ENCODE results near the gene HIVEP3.

The HIVEP3 gene

GRCh38 chr1:41895552-41895951, 23.2 kb downstream of the HIVEP3 start:
- H3K4me3 ChIP-seq (ENCODE audit: low read depth, low read length) = no peak overlapping the region
- DNase-seq (ENCODE audit: low read depth) = no peak
- TF ChIP-seq MYC (IDR thresholded peaks at IDR 0.05; ENCODE audit: low read depth, low read length) (no peak), CTCF (IDR thresholded peaks at IDR 0.05; ENCODE audit: low read depth, low read length) (no peak), POLR2A (IDR thresholded peaks at IDR 0.05; ENCODE audit: extremely low read depth, insufficient read length) (no peak)
- TF ChIP-seq, protein P1, sequence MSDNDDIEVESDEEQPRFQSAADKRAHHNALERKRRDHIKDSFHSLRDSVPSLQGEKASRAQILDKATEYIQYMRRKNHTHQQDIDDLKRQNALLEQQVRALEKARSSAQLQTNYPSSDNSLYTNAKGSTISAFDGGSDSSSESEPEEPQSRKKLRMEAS (IDR thresholded peaks at IDR 0.05; ENCODE audit: low read depth, low read length) = no peak

DNA sequence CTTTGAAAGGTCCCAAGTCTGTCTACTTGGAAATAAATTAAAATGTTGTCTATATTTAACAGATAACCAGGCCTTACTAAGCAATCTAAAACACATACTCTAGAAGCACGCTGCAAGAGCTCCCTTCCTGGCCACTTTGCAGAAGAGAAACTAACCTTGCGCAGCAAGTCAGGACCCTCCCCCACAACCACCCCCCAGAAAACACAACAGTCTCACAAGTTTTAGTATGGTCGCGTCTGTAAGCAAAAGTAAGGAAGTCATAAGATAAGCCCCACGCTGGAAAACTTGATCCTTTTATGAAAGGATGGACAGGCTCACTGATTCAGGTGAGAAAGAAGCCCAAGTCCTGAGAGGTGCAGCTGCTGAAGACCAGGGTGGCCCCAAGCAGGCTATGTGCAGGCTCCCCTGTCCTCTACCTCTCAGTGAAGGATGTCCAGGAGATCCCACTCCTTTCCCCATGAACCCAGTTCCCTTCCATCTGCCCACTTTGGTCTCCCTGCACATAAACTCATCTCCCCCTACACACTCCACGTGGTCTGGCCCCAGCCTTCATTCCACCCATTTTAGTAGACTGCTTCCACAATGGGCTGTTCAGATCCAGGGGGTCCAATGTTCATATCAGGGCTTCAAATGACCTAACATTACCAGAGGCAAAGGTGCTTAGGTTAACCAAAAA, 23.8 kb downstream of the HIVEP3 start:
- TF ChIP-seq, protein P1 (IDR thresholded peaks at IDR 0.05; ENCODE audit: low read depth, low read length) = no peak
- TF ChIP-seq MYC (IDR thresholded peaks at IDR 0.05; ENCODE audit: low read depth, low read length) = no peak
- no peak for TF ChIP-seq CTCF (IDR thresholded peaks at IDR 0.05; ENCODE audit: low read depth, low read length)
- TF ChIP-seq POLR2A (IDR thresholded peaks at IDR 0.05; ENCODE audit: extremely low read depth, insufficient read length) = no peak
- DNase-seq (ENCODE audit: low read depth) = peak; percentile 38
- no peak overlapping the region for H3K4me3 ChIP-seq (ENCODE audit: low read depth, low read length)

- TF ChIP-seq CTCF (IDR thresholded peaks at IDR 0.05; ENCODE audit: low read depth, low read length) = no peak
- TF ChIP-seq, protein P1 (IDR thresholded peaks at IDR 0.05; ENCODE audit: low read depth, low read length) = no peak
- no peak for TF ChIP-seq MYC (IDR thresholded peaks at IDR 0.05; ENCODE audit: low read depth, low read length)
- TF ChIP-seq POLR2A (IDR thresholded peaks at IDR 0.05; ENCODE audit: extremely low read depth, insufficient read length) = no peak
- H3K4me3 ChIP-seq (ENCODE audit: low read depth, low read length) = no peak overlapping the region
- no peak for DNase-seq (ENCODE audit: low read depth)
Measured at GRCh38 chr1:41894101-41894807, 24.5 kb downstream of the HIVEP3 start.

DNA sequence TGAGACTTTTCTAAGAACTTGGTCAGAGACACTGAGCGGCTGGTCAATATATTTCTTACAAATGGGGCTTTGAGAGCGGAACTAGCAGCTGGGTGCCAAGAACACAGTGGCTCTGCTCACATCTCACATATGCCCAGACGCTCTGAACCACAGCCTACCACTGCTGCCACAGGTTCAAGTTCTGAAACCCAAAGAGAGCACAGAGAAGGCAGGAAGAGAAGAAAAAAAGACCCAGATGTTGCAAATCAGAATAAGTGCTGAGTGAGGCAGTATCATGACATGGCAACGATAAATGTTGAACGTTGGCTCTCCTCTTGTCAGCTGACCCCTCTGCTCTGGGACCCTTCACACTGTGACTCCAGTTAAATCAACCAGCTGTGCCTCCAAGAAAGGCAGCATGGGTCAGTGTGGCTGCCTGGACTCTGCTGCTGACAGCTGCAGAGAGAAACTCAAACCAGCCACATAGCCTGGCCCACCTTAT, 26.4 kb downstream of the HIVEP3 start:
- TF ChIP-seq MYC (IDR thresholded peaks at IDR 0.05; ENCODE audit: low read depth, low read length) (no peak), CTCF (IDR thresholded peaks at IDR 0.05; ENCODE audit: low read depth, low read length) (no peak)
- TF ChIP-seq, protein P1 (IDR thresholded peaks at IDR 0.05; ENCODE audit: low read depth, low read length) = no peak
- DNase-seq (ENCODE audit: low read depth) = no peak
- H3K4me3 ChIP-seq (ENCODE audit: low read depth, low read length) = no peak overlapping the region

DNA sequence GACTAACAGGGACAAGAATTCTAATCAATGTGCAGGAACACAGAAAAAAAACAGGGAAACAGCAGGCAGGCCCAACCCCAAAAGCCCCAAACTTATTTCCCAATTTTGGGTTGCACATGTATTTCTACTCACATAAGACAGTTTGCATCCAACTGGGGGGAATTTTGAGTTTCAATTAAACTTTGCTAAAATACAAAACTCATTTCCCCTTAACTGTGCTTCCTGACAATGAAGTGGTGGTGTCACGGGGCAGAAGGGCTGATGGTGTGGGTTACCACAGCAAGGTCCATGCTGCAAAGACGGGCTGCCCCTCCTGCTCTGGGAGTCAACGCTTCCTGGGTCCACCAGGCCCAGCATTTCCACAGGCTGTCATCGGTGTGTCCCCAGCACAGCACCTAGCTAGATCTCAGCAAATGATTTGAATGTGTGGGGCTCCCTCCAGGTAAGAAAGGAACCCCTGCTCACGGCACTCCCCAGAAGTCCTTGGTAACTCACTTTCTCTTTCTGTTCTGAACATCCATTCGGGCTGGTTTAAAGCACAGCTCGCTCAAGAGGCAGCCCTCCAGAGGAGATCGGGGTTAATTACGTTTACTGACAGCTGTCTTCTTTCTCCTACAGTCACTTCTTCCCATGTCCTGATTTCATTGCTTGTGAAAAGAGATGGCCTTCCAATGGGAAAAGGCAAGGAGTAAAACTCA, 27.4 kb downstream of the HIVEP3 start:
- TF ChIP-seq, protein P1 (IDR thresholded peaks at IDR 0.05; ENCODE audit: low read depth, low read length) = no peak
- no peak for TF ChIP-seq CTCF (IDR thresholded peaks at IDR 0.05; ENCODE audit: low read depth, low read length)
- no peak for TF ChIP-seq POLR2A (IDR thresholded peaks at IDR 0.05; ENCODE audit: extremely low read depth, insufficient read length)
- no peak for TF ChIP-seq MYC (IDR thresholded peaks at IDR 0.05; ENCODE audit: low read depth, low read length)
- DNase-seq (ENCODE audit: low read depth) = peak; percentile 9
- no peak overlapping the region for H3K4me3 ChIP-seq (ENCODE audit: low read depth, low read length)
